ENCODE measurements around the gene SNX15. TPM values are rescaled to one million over a fixed set of nuclear protein-coding genes. Genes with fewer than 3 reads are reported as not detected.

SNX15 gene
- total RNA-seq, 1 donor from 2014 or later: 21.6 TPM

DNA sequence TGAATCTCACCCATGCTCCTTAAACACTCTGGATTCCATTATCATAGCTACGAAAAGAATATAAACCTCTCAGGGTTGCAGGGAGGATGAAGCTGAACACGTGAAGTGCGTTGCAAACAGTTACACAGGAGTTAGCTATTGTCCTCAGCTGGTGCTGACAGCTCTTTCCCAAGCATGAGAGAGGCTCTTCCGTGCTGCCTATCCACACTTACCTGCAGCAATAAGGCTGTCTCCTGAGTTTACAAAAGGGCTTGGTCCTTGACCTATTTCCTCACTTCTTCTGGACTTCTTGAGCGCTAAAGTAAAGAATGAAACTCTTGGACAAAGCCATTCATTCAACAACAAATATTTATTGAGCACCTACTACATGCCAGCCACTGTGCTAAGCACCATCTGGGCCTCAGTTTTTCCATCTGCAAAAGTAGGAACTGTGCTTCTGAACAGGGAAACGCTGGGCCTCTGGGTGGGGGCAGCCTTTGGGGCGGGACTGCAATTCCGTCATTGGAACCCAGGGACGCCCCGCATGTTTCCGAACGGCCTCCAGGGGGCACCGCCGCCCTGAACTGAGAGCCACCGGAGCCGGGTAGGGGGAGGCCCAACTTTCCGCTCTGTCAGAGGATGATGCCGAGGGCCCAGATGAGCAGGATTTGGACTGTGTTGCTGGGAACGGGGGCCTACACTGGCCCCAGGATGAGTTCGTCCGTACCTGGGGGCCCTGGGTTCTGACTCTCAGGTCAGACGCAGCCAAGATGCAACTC, 13.9 kb upstream of the SNX15 start:
- Histone ChIP-seq H3K27me3 (ENCODE audit: control insufficient read depth, insufficient read depth, low read length) (no peaks in the 10 kb centered on the region), H3K36me3 (ENCODE audit: control insufficient read depth, insufficient read depth, low read length) (no peaks in the 10 kb centered on the region), H3K4me3 (ENCODE audit: low read depth, low read length) (peak overlapping the region; percentile 72)
- TF ChIP-seq, protein P1, sequence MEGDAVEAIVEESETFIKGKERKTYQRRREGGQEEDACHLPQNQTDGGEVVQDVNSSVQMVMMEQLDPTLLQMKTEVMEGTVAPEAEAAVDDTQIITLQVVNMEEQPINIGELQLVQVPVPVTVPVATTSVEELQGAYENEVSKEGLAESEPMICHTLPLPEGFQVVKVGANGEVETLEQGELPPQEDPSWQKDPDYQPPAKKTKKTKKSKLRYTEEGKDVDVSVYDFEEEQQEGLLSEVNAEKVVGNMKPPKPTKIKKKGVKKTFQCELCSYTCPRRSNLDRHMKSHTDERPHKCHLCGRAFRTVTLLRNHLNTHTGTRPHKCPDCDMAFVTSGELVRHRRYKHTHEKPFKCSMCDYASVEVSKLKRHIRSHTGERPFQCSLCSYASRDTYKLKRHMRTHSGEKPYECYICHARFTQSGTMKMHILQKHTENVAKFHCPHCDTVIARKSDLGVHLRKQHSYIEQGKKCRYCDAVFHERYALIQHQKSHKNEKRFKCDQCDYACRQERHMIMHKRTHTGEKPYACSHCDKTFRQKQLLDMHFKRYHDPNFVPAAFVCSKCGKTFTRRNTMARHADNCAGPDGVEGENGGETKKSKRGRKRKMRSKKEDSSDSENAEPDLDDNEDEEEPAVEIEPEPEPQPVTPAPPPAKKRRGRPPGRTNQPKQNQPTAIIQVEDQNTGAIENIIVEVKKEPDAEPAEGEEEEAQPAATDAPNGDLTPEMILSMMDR (IDR thresholded peaks at IDR 0.05; ENCODE audit: insufficient read depth, low read length, poor library complexity, severe bottlenecking): peak; percentile 85
- DNase-seq (ENCODE audit: low read depth): no peak

DNA sequence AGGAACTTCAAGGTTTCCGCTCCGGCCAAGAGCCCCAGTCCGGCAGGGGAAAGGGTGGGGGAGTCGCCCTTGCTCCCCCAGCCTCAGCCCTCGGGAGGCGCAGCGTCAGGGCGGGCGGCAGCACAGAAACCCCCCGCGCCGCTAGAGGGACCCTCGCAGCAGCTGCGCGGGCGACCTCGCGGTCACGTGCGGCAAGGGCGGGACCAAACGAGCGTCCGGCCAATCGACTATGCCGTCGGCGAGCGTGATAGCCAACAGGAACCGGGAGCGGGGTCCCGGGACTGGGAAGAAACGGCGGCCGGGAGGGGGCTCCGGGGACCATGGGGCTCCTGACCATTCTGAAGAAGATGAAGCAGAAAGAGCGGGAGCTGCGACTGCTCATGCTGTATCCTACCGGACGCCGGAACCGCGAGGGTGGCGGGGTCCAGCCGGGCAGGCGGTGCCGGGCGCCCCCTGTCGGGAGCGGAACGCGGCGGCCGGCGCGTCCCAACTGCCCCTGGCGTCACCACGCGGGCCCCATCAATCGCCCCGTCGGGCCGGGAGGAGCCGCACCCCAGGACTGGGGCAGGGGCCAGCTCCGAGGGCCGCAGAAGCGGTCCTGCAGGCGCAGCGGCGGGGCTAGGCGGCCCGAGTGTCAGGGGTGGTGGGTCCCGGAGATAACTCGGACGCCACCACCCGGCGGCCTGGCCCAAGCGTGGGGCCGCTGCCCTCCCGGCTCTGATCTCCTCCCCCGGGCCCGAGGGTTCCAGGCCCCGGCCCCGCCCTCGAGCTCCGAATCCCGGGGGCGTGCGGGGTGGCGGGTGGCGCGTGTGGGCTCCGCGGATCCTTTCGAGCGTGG, 13.1 kb upstream of the SNX15 start, which contains the start of gene ARL2:
TSS of gene ARL2 (plus strand) at position 273 of the 838 bp plus-strand sequence. CDS start at position 321, 48 bp downstream.
- no peaks in the 10 kb centered on the region for H3K36me3 ChIP-seq (ENCODE audit: control insufficient read depth, insufficient read depth, low read length)
- TF ChIP-seq, protein P1 (IDR thresholded peaks at IDR 0.05; ENCODE audit: insufficient read depth, low read length, poor library complexity, severe bottlenecking): peak; percentile 24
- peak within 1 kb of the TSS; percentile 72 for H3K4me3 ChIP-seq (ENCODE audit: low read depth, low read length)
- no peaks in the 10 kb centered on the region for H3K27me3 ChIP-seq (ENCODE audit: control insufficient read depth, insufficient read depth, low read length)
- DNase-seq (ENCODE audit: low read depth): no peak

DNA sequence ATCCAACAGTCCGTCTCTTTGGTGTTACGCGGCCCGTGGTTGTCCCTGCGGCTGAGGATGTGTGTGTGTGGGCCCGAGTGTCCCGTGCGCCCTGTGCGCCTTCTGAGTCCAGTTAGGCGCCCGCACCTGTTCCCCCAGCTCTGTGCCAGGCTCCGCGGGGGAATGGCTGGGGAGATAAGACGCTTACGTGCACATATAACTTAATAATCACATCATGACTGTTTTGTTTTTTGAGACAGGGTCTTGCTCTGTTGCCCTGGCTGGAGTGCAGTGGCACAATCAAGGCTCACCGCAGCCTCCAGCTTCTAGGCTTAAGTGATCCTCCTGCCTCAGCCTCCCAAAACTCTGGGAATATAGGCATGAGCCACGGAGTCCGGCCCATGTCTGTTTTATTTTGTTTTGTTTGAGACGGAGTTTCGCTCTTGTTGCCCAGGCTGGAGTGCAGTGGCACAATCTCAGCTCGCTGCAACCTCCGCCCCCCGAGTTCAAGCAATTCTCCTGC, 12.5 kb upstream of the SNX15 start:
- peak overlapping the region; percentile 72 for H3K4me3 ChIP-seq (ENCODE audit: low read depth, low read length)
- no peaks in the 10 kb centered on the region for H3K36me3 ChIP-seq (ENCODE audit: control insufficient read depth, insufficient read depth, low read length)
- no peak for DNase-seq (ENCODE audit: low read depth)
- TF ChIP-seq, protein P1 (IDR thresholded peaks at IDR 0.05; ENCODE audit: insufficient read depth, low read length, poor library complexity, severe bottlenecking): no peak
- H3K27me3 ChIP-seq (ENCODE audit: control insufficient read depth, insufficient read depth, low read length): no peaks in the 10 kb centered on the region

DNA sequence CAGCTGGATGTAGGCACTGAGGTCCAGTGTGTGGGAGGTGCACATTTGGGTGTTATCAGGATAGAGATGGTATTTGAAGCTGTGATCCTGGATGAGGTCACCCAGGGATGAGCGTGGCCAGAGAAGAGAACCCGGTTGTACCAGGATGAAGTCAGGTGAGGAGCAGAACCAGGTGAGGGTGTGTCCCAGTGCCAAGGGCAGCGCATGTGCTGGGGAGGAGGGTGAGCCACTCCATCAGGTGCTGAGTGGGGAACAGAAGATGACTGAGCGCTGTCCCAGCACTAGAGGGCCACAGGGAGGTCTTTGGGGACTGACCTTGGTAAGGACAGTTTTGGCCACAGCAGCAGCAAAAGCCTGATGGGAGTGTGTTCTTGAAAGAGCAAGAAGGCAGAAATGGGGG, 10.5 kb upstream of the SNX15 start:
- TF ChIP-seq, protein P1 (IDR thresholded peaks at IDR 0.05; ENCODE audit: insufficient read depth, low read length, poor library complexity, severe bottlenecking): no peak
- peaks cover 1% of the 10 kb centered on the region for H3K36me3 ChIP-seq (ENCODE audit: control insufficient read depth, insufficient read depth, low read length)
- no peaks in the 10 kb centered on the region for H3K27me3 ChIP-seq (ENCODE audit: control insufficient read depth, insufficient read depth, low read length)
- no peak overlapping the region for H3K4me3 ChIP-seq (ENCODE audit: low read depth, low read length)
- DNase-seq (ENCODE audit: low read depth): no peak

DNA sequence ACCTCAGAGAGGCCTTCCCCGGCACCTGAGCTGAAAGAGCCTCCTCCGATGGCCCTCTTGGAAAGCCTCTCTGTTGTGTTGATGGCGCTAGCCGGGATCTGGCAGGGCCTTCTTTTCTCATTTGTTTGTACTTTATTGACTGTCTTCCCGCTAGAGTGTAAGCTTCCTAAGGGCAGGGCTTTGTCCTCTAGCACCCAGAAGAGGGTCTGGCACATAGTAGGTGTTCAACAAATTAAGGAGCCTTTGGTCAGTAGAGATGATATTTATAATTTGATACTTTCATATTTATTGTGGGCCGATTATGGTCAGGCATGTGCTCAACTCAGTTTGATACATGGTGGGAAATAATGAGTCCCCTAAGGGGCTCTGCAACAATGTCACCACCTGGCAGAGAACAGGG, 9.3 kb upstream of the SNX15 start:
- DNase-seq (ENCODE audit: low read depth): no peak
- TF ChIP-seq, protein P1 (IDR thresholded peaks at IDR 0.05; ENCODE audit: insufficient read depth, low read length, poor library complexity, severe bottlenecking): no peak
- Histone ChIP-seq H3K27me3 (ENCODE audit: control insufficient read depth, insufficient read depth, low read length) (no peaks in the 10 kb centered on the region), H3K4me3 (ENCODE audit: low read depth, low read length) (no peak overlapping the region), H3K36me3 (ENCODE audit: control insufficient read depth, insufficient read depth, low read length) (peaks cover 1% of the 10 kb centered on the region)

All from kidney epithelial cell (primary cell).